Astrocyte (in vitro differentiated cells and primary cell): ENCODE measurements around the gene CDHR4. TPM values are rescaled to one million over a fixed set of nuclear protein-coding genes. Genes with fewer than 3 reads are reported as not detected.

Source experiments
- DNase-seq: peaks from one replicate; pipeline ENCODE4 v3.0.0-alpha.2; 2010; ENCODE audit warnings: low read depth
- FAIRE-seq: peaks from 2 replicates; lab custom pipeline; 2011; peaks lifted over from hg19 to GRCh38; lab: Jason Lieb, UNC
- H2AFZ ChIP-seq: 2 replicates; pipeline ENCODE4 v1.6.0; 2012; ENCODE audit warnings: low read depth, low read length, inconsistent platforms
- H3K27ac ChIP-seq: 2 replicates; pipeline ENCODE4 v1.5.1; 2011; ENCODE audit warnings: low read depth, low read length, inconsistent platforms
- H3K27me3 ChIP-seq: 2 replicates; pipeline ENCODE4 v1.6.0; 2011; ENCODE audit warnings: low read length, inconsistent platforms; ENCODE audit not compliant: insufficient read depth
- H3K36me3 ChIP-seq: 2 replicates; pipeline ENCODE4 v1.5.1; 2011; ENCODE audit warnings: low read length, inconsistent platforms; ENCODE audit not compliant: insufficient read depth
- H3K4me1 ChIP-seq: 2 replicates; pipeline ENCODE4 v1.5.1; 2011; ENCODE audit warnings: low read length, inconsistent platforms; ENCODE audit not compliant: insufficient read depth
- H3K4me2 ChIP-seq: 2 replicates; pipeline ENCODE4 v1.6.0; 2012; ENCODE audit warnings: low read length, inconsistent platforms
- H3K4me3 ChIP-seq: 2 replicates; pipeline ENCODE4 v1.5.1; 2011; ENCODE audit warnings: low read depth, mild to moderate bottlenecking, low read length, inconsistent platforms; ENCODE audit not compliant: insufficient read depth
- H3K79me2 ChIP-seq: 2 replicates; pipeline ENCODE4 v1.6.0; 2012; ENCODE audit warnings: mild to moderate bottlenecking, low read length, inconsistent platforms; ENCODE audit not compliant: insufficient read depth
- H3K9ac ChIP-seq: 2 replicates; pipeline ENCODE4 v1.6.0; 2012; ENCODE audit warnings: mild to moderate bottlenecking, low read length, inconsistent platforms
- H3K9me3 ChIP-seq: 2 replicates; pipeline ENCODE4 v1.5.1; 2012; ENCODE audit warnings: low read depth, mild to moderate bottlenecking, low read length, inconsistent platforms; ENCODE audit not compliant: insufficient read depth
- H4K20me1 ChIP-seq: 2 replicates; pipeline ENCODE4 v1.6.0; 2012; ENCODE audit warnings: low read length, inconsistent platforms; ENCODE audit not compliant: insufficient read depth
- H3K27ac Mint-ChIP-seq: one replicate; pipeline ENCODE4 v1.8.0; 2021; ENCODE audit warnings: mild to moderate bottlenecking, mixed read lengths; ENCODE audit not compliant: unreplicated experiment
- H3K27me3 Mint-ChIP-seq: one replicate; pipeline ENCODE4 v1.8.0; 2021; ENCODE audit warnings: low read depth, mixed read lengths; ENCODE audit not compliant: unreplicated experiment
- H3K36me3 Mint-ChIP-seq: one replicate; pipeline ENCODE4 v1.8.0; 2021; ENCODE audit warnings: low read depth, mixed read lengths; ENCODE audit not compliant: unreplicated experiment
- H3K4me1 Mint-ChIP-seq: one replicate; pipeline ENCODE4 v1.8.0; 2021; ENCODE audit warnings: low read depth, mixed read lengths; ENCODE audit not compliant: unreplicated experiment
- H3K4me3 Mint-ChIP-seq: one replicate; pipeline ENCODE4 v1.8.0; 2021; ENCODE audit warnings: mild to moderate bottlenecking, moderate library complexity, mixed read lengths; ENCODE audit not compliant: unreplicated experiment
- H3K9me3 Mint-ChIP-seq: one replicate; pipeline ENCODE4 v1.8.0; 2021; ENCODE audit warnings: mild to moderate bottlenecking, mixed read lengths; ENCODE audit not compliant: unreplicated experiment
- EZH2 ChIP-seq: IDR thresholded peaks from 2 replicates; pipeline ENCODE4 v1.6.1; 2012; ENCODE audit warnings: mild to moderate bottlenecking, low read length, inconsistent platforms; ENCODE audit not compliant: insufficient read depth
- total RNA-seq: library from RNA; stranded (reverse); gene quantifications from 2 replicates; pipeline ENCODE4 v1.2.1, GENCODE V29; 2021
- TF ChIP-seq, protein P1 (sequence below): IDR thresholded peaks from 2 replicates; pipeline ENCODE4 v1.5.1; 2011; ENCODE audit warnings: low read depth, mild to moderate bottlenecking, inconsistent platforms, low read length, moderate library complexity; ENCODE audit not compliant: insufficient read depth

The CDHR4 gene
- total RNA-seq, 1 donor from 2014 or later: not detected

DNA sequence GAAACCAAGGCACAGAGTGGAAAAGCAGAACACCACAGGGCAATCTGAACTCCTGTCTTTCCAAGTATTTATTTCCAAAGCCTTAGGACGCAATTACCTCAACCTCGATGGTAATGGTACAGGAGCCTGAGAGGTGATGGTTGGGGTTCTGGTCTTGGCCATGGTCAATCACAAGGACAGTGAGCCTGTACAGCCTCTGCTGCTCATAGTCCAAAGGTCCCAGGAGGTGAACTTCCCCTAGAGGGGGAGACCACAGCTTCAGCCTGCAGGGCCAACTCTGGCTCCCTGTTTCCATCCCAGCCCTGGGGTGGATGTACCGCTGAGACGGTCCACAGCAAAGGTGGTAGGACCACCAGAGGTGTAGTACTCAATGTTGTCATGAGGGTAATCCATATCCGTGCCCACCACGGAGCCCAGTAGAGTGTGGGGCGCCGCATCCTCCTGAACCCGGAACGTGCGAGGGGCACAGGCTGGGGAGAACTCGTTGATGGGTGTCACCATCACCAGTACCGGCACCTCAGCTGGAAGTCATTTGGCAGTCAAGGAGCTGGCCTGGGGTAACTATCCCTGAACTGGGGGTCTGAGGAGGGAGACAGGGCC is 6.1 kb downstream of the CDHR4 start:
- Histone ChIP-seq H3K9ac (no peak overlapping the region), H4K20me1 (no peaks in the 10 kb centered on the region), H3K79me2 (no peaks in the 10 kb centered on the region), H3K4me3 (no peak overlapping the region), H3K27ac (no peak overlapping the region), H3K4me1 (peaks cover 5% of the 10 kb centered on the region), H3K4me2 (no peak overlapping the region), H3K36me3 (no peaks in the 10 kb centered on the region), H3K27me3 (no peaks in the 10 kb centered on the region), H3K9me3 (no peaks in the 10 kb centered on the region), H2AFZ (no peak overlapping the region)
- no peak overlapping the region for H3K4me3 Mint-ChIP-seq
- H3K27ac Mint-ChIP-seq: no peak overlapping the region
- TF ChIP-seq, protein P1, sequence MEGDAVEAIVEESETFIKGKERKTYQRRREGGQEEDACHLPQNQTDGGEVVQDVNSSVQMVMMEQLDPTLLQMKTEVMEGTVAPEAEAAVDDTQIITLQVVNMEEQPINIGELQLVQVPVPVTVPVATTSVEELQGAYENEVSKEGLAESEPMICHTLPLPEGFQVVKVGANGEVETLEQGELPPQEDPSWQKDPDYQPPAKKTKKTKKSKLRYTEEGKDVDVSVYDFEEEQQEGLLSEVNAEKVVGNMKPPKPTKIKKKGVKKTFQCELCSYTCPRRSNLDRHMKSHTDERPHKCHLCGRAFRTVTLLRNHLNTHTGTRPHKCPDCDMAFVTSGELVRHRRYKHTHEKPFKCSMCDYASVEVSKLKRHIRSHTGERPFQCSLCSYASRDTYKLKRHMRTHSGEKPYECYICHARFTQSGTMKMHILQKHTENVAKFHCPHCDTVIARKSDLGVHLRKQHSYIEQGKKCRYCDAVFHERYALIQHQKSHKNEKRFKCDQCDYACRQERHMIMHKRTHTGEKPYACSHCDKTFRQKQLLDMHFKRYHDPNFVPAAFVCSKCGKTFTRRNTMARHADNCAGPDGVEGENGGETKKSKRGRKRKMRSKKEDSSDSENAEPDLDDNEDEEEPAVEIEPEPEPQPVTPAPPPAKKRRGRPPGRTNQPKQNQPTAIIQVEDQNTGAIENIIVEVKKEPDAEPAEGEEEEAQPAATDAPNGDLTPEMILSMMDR: no peak
- TF ChIP-seq EZH2: no peak
- H3K27me3 Mint-ChIP-seq: peaks cover 10% of the 10 kb centered on the region
- DNase-seq: no peak
- H3K36me3 Mint-ChIP-seq: peaks cover 2% of the 10 kb centered on the region
- H3K9me3 Mint-ChIP-seq: peaks cover 2% of the 10 kb centered on the region
- FAIRE-seq: no peak
- peaks cover 8% of the 10 kb centered on the region for H3K4me1 Mint-ChIP-seq

DNA sequence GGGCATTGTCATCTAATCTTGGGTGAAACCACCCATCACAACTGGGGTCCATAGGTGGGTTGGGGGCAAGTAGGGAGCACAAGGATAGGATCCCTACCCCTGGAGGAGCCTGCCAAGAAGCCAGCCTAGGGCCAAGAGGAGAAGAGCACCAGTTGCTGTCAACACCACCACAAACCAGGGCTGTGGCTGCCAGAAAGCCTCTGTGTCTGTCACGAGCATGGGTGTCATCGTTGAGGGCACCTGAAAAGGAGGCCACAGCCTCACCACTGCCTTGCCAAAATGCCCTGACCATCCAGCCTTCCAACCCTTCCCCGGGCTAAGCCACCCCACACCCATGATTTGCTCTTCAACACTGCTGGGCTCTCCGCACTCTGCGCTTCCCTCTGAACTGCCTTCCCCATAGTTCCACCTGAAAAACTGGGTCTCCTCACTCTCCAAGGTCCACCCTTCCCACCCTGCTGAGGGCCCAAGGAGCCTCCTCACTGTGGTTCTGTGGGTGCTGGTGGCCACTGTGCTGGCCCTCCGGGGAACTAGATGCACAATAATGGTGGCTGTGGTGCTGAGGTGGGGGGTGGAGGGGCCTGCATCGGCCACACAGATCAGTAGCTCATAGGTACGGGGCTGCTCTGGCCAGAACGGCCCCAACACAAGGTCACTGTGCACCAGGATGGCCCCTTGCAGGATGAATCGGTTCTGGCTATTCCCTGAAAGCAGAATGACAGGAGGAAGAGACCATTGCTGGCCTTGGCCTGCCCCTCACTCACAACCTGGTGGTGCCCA is 7.1 kb downstream of the CDHR4 start:
- Histone ChIP-seq H3K27me3 (no peaks in the 10 kb centered on the region), H4K20me1 (no peaks in the 10 kb centered on the region), H3K27ac (no peak overlapping the region), H3K9ac (no peak overlapping the region), H3K4me2 (no peak overlapping the region), H3K9me3 (no peaks in the 10 kb centered on the region), H3K4me1 (peaks cover 5% of the 10 kb centered on the region), H3K36me3 (no peaks in the 10 kb centered on the region), H2AFZ (no peak overlapping the region), H3K4me3 (no peak overlapping the region), H3K79me2 (no peaks in the 10 kb centered on the region)
- Mint-ChIP-seq H3K9me3 (peaks cover 2% of the 10 kb centered on the region), H3K27me3 (peaks cover 10% of the 10 kb centered on the region), H3K4me1 (peaks cover 8% of the 10 kb centered on the region), H3K27ac (no peak overlapping the region), H3K4me3 (no peak overlapping the region), H3K36me3 (peaks cover 2% of the 10 kb centered on the region)
- DNase-seq (no peak), FAIRE-seq (no peak)
- TF ChIP-seq EZH2: no peak
- TF ChIP-seq, protein P1: no peak

DNA sequence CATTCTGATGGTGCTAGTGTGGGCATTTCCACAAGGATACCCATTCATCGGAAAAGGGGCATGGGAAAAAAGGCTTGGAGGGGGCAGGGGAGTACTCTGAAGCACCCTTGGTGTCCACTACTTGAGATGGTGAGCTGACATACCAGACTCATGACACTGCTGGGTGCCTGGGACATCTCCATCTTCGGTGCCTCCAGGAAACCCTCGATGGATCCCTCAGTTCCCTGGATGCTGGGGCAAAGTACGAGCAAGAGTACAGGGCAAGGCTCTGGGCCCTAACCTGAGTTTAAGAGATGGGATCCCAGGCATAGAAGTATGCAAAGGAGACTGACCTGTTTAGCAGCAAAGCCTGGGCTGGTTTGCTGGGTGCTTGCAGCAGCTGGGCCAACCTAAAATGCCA is 8.1 kb downstream of the CDHR4 start:
- Mint-ChIP-seq H3K4me1 (peaks cover 8% of the 10 kb centered on the region), H3K9me3 (peaks cover 2% of the 10 kb centered on the region), H3K27me3 (peaks cover 6% of the 10 kb centered on the region), H3K36me3 (peaks cover 3% of the 10 kb centered on the region), H3K27ac (no peak overlapping the region), H3K4me3 (no peak overlapping the region)
- H3K9me3 ChIP-seq: no peaks in the 10 kb centered on the region
- H4K20me1 ChIP-seq: no peaks in the 10 kb centered on the region
- H3K4me1 ChIP-seq: peaks cover 10% of the 10 kb centered on the region
- DNase-seq (no peak), FAIRE-seq (no peak)
- H3K4me2 ChIP-seq: no peak overlapping the region
- no peak overlapping the region for H3K4me3 ChIP-seq
- H3K79me2 ChIP-seq: no peaks in the 10 kb centered on the region
- no peak overlapping the region for H3K27ac ChIP-seq
- TF ChIP-seq, protein P1: no peak
- TF ChIP-seq EZH2: no peak
- no peak overlapping the region for H2AFZ ChIP-seq
- no peaks in the 10 kb centered on the region for H3K27me3 ChIP-seq
- no peak overlapping the region for H3K9ac ChIP-seq
- no peaks in the 10 kb centered on the region for H3K36me3 ChIP-seq
